CD4-positive, alpha-beta T cell treated with Interleukin-2 at 100 ng/mL for 4 hours (primary cell): ENCODE results near the gene MARK3.
"Not testable (repeated sequence)": the region's sequence is repeated elsewhere in the genome, so short reads cannot be mapped to it uniquely, and the experiment has no call there.

ENCODE experiments used
- DNase-seq: peaks from one replicate; pipeline ENCODE4 v3.0.0-alpha.2; 2020; ENCODE audit warnings: low spot score

Gene MARK3

DNA sequence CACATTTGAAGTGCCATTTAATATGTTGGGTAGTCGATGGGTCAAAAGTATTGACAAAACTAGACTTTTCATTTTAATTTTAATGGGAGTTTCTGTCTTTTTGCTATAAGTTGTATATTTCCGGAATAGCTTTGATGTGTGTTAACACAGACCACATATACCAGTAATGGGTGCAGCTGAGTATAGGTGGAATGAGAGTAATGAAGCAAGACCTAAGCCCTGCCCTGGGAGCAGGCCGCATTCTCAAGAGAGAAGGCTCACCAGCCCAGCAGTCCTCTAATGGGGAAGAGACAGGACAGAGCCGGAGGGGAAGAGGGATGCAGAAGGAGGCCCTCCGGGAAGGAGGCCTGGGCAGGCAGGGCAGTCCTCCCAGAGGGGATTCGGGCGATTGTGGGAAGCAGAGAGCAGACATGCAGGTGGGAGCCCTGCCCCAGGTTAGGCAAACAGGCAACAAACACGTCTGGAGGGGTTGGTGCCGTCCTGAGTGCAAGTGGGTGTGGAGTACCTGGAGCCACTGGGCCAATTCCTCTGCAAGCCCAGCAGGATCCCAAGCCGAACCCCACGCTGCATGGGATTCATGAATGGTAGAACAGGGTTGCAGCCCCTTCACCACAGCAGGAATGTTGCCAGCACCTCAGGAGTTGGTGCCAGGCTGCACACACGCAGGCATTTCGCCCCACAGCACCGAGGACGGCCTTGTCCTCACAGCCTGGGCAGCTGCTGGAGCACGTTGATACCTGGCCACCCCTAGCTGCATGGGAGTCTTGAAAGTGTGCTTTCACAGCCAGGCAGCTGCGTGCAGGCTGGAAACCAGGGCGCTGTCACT is 129.6 kb downstream of the MARK3 start:
- DNase-seq: no peak

DNA sequence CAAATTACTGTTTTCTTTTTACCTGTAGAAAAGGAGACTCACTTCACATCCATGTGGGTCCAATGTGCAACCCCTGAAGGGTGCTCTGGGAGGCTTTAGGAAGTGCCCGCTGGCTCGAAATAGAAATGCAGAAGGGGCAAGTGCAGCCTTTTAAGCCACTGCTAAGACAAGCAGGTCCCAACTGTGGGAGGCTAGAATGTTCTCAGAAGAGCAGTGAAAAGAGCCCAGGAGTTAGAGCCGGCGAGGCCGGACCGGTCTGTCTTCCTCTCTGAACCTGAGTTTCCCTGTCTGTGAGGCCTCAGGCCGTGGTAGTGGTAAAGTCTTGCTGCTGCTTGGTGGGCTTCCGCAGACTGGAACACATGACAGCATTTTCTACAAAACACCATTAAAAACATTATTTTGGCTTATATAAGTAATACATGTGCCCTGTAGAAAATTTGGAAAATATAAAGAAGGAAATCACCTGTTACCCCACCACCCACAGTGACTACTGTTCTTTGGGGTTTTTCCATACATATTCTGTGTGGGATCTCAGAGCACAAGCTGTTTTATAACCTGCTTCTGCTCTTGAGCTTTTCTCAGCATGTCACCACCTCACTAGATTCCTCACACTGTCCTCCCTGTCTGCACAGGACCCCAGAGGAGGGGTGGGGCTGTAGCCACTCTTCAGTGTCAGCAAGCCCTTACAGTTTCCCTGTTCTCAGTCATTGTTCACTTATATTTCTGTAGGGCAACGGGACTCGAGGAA is 131.4 kb downstream of the MARK3 start:
- DNase-seq: no peak

DNA sequence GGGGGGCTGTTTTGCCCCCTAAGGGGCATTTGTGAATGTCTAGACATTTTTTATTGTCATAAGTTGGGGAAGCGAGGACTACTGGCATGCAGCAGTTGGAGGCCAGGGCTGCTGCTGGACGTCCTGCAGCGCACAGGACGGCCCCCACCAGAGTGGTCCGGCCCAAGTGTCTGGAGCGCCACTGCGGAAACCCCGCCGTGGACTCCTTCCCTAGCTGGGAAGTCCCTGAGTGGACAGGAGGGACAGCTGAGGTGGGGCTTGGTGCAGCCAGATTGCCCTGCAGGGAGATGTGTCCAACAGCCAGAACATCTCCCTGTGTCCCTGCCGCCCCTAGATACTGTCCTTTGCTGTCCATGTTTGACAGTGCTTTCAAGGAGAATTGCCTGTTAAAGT is 132.0 kb downstream of the MARK3 start:
- no peak for DNase-seq

DNA sequence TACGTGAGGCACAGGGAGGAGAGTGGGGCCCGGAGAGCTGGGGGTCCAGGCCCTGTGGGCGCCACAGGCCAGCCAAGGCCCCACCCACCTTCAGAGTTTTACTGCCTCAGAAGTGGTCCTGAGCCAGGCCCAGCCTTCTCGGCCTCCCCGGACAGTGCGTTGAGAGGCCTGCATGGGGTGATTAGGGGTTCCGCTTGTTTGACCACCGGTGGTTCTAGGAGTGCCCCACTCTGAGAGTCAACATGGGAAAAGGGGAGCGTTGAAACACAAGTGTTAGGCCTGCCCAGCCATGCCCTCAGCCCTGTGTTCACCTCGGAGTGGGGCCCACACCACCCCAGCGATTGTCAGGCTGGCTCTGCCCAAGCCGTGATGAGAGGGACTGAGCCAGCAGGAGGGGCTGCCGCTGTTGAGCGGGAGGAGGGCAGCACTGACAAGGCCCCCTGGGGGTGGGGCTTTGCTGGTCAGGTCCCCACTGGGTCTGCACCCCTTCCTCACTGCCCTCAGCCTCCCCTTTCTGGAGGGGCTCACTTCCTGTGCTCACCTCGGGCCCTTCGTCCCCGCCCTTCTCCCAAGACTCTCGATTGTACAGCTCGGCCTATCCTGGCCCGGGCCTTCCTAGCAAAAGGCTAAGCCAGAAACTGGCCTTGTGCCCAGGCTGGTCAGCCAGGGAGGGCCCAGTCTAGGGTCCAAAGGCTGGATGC is 132.7 kb downstream of the MARK3 start:
- DNase-seq: no peak

DNA sequence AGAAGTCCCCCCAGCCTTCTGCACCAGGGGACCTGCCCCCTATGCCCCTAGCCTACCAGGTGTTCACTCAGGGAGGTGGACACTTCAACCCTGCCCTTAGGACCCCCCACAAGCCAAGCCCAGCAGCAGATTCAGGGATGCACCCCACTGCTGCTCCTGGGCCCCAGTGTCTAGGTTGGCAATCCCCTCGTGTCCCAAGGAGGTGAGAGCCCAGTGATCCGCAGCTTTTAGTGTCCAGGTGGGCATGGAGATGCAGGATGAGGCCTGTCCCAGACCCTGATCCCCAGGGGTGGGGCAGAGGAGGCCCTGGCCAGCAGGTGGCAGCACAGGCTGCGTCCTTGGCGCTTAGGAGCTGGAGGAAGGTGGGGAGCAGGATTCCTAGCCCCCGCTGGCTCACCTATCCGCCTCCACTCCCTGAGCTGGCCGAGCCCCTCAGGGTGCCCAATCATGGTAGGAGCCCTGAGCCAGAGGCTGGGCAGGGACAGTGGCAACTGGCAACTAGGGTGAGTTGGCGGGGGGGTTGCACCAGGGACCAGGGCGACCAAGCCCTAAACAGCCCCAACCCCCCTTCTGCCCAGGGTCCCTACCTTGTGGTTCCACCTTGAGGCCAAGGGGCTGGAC is 133.3 kb downstream of the MARK3 start:
- DNase-seq: peak; percentile 57

DNA sequence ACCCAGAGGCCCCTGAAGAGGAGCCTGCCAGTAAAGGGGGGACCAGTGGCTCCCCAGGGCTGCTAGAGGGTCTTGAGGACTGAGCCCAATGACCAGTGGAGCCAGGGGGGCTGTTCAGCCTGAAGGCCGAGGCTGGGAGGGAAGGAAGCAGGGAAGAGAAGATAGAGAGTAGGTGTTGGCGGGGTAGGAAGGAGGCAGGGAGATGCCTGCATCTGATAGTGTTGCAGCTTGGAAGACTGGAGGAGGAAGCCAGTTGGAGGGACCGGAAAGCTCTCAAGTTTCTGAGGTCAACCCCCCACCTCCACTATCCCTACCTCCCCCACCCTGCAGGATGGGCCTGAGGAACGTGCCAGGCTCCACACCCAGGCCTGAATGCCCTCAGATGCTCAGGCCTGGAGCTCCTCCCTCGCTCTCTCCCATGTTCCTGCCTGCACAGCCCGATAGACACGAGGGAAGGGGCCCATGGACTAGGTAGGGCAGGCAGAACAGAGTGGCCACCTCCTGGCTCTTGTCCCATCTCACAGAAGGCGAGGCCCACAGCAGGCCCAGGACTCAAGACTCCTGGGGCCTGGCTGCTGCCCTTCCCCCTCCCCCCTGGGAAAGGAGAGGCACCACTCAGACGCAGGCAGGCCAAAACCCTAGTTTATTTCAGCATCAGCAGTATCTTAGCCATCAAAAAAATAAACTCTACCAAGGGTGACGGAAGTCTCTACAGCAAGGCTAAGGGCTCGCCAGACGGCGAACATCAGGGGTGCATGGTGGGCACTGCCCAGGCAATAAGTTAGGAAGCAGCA is 134.0 kb downstream of the MARK3 start:
- DNase-seq: no peak

DNA sequence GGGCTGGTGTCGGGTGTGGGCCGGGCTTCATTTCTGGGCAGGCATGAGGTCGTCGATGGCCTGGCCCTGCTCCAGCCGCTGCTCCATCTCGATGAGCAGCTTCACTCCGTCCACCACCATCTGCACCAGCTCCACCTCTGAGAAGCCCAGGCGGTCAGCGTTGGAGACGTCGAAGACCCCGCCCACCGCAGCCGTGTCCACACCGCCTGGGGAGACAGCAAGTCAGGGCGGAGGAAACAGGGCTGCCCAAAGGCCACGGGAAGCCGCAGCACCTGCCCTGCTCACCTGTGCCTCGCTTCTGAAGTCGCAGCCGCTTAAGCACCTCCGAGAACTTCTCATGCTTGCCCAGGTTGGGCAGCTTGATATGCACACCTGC is 134.6 kb downstream of the MARK3 start:
- no peak for DNase-seq

DNA sequence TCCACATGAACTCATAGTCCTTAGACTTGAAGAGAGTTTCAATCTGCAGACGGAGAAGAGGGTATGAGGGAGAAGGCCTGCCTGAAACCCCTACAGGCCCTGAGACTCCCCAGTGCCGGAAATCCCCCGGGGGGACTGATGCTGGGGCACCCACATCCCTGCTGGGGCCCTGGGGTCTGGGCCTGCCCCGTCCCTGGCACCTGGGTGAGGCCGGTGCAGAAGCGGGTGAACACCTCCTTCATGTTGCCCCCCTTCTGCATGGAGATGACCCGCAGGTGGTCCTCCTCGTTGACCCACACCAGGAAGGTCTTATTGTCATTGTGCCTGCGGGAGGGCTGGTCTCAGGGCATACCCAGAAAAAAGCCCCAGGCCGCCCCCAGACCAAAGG is 135.0 kb downstream of the MARK3 start:
- DNase-seq: no peak

DNA sequence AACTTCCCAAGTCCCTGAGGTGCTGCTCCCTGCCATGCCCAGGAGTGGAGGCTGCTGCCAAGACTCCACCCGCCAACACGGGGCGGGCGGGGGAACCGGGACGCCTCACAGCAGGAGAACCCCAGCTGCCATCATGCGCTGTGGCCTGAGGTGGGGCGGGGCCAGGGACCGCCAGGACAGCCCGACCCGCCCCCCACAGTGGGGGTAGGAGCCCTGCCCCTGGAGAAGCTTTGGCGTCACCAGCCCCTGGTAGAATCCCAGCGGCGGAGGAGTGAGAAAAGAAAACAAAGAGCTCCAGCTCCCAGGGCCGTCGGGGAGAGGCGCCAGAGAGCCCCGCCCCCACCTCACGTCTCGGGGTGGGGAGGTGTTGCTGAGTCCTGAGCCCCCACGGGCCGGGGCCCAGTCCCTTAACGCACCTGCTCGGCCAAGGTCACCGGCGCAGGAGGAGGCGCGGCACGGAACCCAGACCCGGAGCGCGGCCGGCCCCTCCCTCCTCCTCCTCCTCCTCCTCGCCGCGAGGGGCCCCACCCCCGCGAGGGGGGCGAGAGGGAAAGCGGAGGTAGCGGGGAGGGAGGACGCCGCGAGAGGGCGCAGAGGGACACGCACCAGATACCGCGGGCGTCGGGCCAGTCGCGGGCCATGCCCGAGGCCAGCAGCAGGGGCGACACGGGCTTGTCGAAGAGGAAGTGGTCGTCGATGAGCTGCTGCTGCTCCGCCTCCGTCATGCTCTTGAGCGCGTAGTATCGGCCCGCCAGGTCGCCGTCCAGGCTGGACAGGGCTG is 135.6 kb downstream of the MARK3 start:
- DNase-seq: peak; percentile 69

DNA sequence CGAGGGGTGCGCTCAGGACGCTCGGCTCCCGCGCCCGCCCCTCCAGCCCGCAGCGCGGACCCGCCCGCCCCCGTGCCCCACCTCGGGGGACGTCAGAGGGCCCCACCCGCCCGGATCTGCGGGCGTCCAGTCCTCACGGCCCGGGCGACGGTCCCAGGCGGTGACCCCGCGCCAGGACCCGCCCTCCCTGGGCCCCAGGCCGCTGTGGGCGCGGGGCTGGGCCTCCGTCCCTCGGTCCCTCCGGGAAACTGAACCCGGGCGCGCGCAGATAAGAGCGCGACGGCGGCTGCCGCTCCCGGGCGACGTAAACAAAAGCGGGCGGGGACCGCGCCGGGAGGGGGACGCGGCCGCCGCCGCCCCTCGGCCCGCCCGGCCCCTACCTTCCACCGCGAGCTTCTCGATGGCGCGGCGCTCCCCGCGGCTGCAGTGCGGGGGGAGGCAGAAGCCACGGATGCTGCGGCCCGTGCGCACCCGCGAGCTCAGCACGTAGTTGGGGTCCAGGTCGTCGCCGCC is 136.3 kb downstream of the MARK3 start:
- no peak for DNase-seq

DNA sequence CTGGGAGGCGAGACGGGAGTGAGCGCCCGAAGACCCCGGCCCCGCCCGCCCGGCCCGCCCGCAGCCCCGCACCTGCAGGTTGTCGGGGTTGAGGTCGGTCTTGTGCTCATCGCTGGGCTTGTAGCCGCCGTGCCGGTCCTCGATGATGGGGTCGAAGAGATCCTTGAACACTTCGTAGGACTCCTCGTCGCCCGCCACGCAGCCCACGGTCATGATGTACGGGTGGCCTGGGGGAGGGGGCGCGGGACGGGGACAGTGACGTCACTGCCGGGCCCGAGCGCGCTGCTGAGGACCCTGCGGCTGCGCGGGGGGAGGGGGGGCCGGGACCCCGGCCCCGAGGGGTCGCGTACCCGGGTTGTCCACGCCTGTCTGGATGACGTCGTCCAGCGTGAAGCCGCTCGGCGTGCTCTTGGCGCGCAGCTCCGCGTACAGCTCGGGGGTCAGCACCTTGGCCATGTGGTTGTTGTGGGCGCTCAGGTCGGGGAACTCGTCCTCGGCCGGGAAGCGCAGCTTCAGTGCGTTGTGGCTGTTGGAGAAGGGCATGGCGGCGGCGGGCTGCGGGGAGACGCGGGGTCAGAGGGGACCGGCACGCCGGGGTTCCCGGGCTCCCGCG is 136.8 kb downstream of the MARK3 start:
- no peak for DNase-seq

DNA sequence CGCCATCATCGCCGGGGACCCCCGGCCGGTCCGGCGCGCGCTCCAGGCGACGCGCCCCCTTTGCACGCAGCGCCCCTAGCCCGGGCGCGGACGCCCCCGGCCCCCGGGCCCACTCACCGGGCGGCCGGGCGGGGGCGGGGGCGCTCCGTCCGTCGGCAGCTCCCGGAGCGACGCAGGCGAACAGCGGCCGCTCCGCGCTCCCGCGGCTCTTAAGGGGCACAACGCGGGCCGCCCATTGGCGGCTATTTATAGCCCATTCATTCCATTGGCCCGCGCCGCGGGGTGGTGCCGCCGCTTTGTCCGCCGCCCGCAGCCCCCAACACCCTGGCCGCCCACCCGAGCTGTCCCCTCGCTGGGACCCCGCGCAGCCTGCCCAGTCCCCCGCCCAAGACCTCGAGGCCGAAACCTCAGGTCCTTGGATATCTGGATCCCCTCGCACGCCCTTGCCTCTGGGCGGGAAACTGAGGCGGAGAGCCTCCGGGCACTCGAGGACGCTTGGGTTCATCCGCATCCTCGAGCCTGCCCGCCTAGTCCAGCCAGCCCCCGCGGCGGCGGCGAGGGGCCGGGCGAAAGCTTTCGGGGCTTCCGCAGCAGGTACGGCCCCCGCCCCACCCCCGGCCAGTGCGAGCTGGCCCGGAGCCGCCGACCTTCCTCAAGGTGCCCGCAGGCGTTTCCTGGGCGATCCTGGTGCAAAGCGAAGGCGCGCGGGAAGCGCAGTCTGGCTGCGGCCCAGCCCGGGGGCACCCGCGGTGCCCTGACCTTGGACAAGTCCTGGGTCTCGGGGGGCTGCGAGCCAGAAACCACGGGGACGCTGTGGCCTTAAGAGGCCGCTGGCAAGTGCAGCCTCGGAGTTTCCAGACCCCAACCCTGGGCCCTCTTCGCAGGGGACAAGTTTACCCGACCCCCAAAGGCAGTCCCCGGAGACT is 137.7 kb downstream of the MARK3 start, which contains the start of gene CKB:
CKB (minus strand) TSS at position 182 of the 926 bp plus-strand sequence. CDS start 337 bp downstream, outside the sequence.
- DNase-seq: no peak

DNA sequence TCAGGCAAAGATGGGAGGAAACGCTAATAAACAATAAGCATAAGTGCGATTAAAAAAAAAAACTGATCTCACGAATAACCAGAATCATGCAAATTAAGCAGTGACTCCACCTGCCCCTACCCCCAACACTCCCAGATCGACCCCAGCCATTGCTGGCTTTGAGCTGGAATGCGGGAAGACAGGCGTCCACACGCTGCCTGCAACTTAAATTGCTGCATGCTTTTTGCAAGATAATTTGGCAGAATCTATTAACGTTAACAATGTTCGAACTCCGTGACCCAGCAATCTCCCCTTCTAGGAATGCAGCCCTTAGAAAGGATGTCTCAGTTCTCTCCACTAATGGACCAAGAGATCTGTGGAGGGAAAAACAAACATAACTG is 138.3 kb downstream of the MARK3 start:
- no peak for DNase-seq

DNA sequence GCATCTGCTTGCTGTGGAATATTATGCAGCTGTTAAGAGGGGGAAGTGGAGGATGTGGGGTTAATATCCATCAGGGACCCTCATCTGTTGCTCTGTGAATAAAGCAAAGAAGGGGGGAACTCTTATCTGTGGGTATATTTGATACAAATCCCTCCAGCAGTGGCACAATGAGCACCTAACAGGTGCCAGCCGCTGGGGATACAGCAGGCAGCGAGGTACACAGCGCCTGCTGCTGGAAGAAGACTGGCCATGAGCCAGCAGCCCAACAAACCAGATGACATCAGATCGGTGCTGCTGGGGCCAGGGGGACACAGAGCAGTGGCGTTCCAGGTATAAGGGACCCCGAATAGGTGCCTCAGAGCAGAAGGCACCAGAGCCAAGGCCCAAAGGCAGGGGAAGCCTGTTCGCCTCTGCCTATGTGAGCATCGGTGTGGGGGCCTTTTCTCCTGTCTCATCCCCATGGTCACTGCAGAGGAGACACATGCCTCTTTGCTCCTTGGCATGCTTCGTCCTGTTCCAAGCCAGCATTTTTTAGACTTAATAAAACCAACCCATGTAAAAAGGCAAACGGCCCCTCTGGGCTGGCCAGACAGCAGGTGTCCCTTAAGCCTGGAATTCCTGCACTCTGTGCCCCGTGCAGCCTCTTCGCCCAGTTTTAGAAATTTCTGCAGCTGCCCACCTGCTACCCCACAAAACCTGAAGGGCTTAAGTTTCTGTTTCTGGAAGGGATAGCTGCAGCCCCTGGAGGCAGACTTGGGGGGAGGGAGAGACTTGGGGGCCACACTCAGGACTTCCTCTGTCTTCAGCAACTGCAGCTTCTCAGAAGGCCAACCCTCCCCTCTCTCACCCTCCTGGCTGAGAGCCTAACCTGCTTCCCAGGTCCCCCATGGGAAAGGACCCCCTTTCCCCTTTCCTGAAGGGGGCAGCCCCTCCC is 139.1 kb downstream of the MARK3 start:
- DNase-seq: no peak

DNA sequence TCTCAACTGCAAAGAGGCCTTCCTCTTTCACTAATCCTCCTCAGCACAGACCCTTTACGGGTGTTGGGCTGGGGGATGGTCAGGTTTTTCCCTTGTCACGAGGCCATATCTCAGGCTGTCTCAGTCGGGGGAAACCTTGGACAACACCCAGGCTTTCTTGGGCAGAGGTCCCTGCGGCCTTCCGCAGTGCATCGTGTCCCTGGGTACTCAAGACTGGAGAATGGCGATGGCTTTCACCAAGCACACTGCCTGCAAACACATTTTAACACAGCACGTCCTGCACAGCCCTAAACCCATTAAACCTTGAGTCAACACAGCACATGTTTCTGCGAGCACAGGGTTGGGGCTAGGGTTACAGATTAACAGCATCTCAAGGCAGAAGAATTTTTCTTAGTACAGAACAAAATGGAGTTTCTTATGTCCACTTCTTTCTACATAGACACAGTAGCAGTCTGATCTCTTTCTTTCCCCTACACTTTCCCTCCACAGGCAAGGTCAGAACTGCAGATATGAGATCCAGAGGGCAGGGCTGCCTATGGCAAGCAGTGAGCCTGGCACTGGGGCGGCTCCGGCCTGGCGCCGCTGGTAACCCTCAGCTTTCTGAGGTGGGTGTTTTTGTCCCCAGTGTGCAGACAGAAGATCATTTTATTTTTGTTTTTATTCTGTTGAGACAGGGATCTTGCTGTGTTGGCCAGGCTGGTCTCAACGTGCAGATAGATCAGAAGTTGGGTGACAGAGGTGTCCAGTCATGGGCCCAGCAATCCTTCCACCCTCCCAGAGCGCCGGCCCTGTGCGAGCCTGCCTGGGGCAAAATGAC is 140.4 kb downstream of the MARK3 start:
- DNase-seq: not testable (repeated sequence)

DNA sequence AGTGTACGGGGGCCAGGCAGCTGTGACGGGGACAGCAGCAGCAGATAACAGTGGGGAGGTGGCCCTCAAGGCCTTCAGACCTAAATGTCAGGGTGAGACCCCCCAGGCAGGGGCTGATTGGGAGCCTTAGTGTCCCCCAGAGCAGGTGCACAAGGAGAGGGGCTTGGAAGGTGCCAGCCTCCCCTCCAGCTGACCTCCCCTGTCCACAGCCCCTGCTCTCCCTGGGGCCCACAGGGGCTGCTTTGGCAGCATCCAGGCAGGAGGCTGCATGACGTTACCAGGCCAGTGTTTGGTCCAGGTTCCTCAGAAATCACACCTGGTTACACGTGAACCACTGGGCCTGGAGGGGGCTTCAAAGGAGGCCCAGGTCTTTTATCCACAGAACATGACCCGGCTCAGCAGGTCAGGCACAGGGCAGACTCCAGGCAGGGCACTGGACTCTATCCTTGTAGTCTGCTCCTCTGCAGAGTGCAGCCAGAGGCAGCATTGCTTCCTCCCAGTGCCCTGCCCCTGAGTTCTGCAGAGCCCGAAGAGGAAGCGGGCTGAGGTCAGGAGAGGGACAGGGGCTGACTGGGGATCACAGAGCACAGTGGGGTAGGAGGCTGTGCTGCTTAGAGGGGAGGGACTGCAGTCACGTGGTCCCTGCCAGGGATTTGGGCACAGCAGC is 141.2 kb downstream of the MARK3 start:
- DNase-seq: no peak

DNA sequence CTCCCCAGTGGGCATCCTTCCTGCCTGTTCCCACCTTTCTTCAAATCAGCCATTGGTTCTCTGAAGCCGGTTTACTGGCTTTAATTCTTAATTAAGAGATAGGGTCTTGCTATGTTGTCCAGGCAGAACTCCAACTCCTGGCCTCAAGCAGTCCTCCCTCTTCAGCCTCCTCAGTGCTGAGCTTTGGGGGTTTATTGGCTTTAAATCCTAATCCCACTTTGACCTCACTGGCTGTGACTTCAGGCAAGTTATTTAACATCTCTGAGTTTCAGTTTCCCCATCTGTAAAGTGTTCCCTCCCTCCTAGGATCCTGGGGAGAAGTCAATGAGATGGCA is 141.7 kb downstream of the MARK3 start:
- DNase-seq: no peak
